ENCODE data around the gene SLC4A9.

The SLC4A9 gene

GRCh38 chr5:140360101-140360500 is at the start of gene SLC4A9:
SLC4A9 (plus strand) TSS chr5:140360194; CDS start chr5:140360237, 43 bp downstream.
- no peak for DNase-seq (ENCODE audit: low read depth)
- no peak within 1 kb of the TSS for H3K4me3 ChIP-seq (ENCODE audit: low read depth, low read length)
- TF ChIP-seq CTCF (IDR thresholded peaks at IDR 0.05; ENCODE audit: low read depth, low read length, missing control alignments): no peak
- in situ Hi-C loops (cut with HindIII; ENCODE audit: low sequenced_read_pairs): no loop called here

GRCh38 chr5:140310434-140310833 is 49.6 kb upstream of the SLC4A9 start:
- H3K4me3 ChIP-seq (ENCODE audit: low read depth, low read length): no peak overlapping the region
- DNase-seq (ENCODE audit: low read depth): no peak
- in situ Hi-C loops (cut with HindIII; ENCODE audit: low sequenced_read_pairs): loop anchor here (5.0 kb wide), 2 partner anchors 33 to 37 kb away; partner anchors contain the start of gene HBEGF
- TF ChIP-seq CTCF (IDR thresholded peaks at IDR 0.05; ENCODE audit: low read depth, low read length, missing control alignments): no peak

DNA sequence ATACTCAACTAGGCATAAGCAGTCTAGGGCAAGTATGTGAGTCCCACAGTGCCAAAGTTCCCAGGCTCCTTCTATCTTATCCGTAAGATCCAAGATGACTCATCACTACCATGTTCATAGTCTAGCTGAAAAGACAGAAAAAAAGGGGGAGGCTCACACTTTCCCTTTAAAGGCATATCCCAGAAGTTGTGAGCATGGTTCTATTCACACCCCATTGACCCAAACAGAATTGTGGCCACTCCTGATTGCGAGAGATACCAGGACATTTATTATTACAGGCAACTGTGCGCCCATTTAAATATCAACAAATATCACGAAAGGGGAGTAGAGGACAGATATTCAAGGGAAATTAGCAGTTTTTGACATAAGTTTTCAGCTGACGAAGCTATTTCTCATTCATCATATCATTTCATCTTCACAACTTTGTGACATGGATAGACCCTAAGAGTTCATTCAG is 49.0 kb upstream of the SLC4A9 start:
- TF ChIP-seq CTCF (IDR thresholded peaks at IDR 0.05; ENCODE audit: low read depth, low read length, missing control alignments): no peak
- in situ Hi-C loops (cut with HindIII; ENCODE audit: low sequenced_read_pairs): loop anchor here (5.0 kb wide), 2 partner anchors 34 to 36 kb away; partner anchors contain the start of gene HBEGF
- no peak overlapping the region for H3K4me3 ChIP-seq (ENCODE audit: low read depth, low read length)
- DNase-seq (ENCODE audit: low read depth): peak; percentile 78

- DNase-seq (ENCODE audit: low read depth): peak; percentile 94
- in situ Hi-C loops (cut with HindIII; ENCODE audit: low sequenced_read_pairs): loop anchor here (5.0 kb wide), 2 partner anchors 35 kb away; partner anchors contain the start of gene HBEGF
- no peak overlapping the region for H3K4me3 ChIP-seq (ENCODE audit: low read depth, low read length)
- no peak for TF ChIP-seq CTCF (IDR thresholded peaks at IDR 0.05; ENCODE audit: low read depth, low read length, missing control alignments)
Observed at GRCh38 chr5:140312067-140312790, 47.8 kb upstream of the SLC4A9 start.

GRCh38 chr5:140312791-140313189 is 47.2 kb upstream of the SLC4A9 start:
- DNase-seq (ENCODE audit: low read depth): no peak
- no peak overlapping the region for H3K4me3 ChIP-seq (ENCODE audit: low read depth, low read length)
- TF ChIP-seq CTCF (IDR thresholded peaks at IDR 0.05; ENCODE audit: low read depth, low read length, missing control alignments): no peak
- in situ Hi-C loops (cut with HindIII; ENCODE audit: low sequenced_read_pairs): loop anchor here (5.0 kb wide), 2 partner anchors 35 kb away; partner anchors contain the start of gene HBEGF

DNA sequence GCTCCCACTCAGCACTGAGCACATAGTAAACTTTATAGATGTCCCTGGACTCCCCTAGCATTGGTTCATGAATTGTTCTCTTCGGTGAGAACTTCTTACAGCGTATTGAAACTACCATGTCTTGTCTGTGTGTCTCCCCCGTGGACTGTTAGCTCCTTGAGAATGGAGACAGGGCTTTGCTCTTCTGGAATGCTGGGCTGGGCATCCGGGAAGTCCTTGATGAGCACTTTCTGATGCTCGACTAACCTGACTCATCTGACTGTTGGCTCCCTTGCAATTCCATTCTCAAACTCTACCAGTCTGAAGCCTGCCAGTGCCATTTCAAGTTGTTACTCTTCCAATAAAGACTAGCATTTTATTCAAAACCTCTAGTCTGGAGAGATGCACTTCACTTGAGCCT is 42.1 kb upstream of the SLC4A9 start:
- no peak for TF ChIP-seq CTCF (IDR thresholded peaks at IDR 0.05; ENCODE audit: low read depth, low read length, missing control alignments)
- in situ Hi-C loops (cut with HindIII; ENCODE audit: low sequenced_read_pairs): no loop called here
- no peak for DNase-seq (ENCODE audit: low read depth)
- no peak overlapping the region for H3K4me3 ChIP-seq (ENCODE audit: low read depth, low read length)

All from astrocyte of the cerebellum (primary cell).